Activated CD8-positive, alpha-beta T cell treated with anti-CD3 and anti-CD28 coated beads, Interleukin-2, amount 10 ng/mL, durations not matched to agents 7 days and 5 days (primary cell): Measurements from ENCODE around the gene USE1. TPM values are rescaled to one million over a fixed set of nuclear protein-coding genes. Genes with fewer than 3 reads are reported as not detected.

ENCODE experiments used
- ATAC-seq: fragments of 150-1000 bp; cut with Tn5 transposase; one replicate; pipeline ENCODE4 v1.10.0; 2021; ENCODE audit warnings: moderate library complexity
- CTCF ChIA-PET: fragments of 350-600 bp; sonication (Branson Sonifier 250); formaldehyde crosslinking; loops from one replicate; lab custom pipeline; 2021; ENCODE audit warnings: antibody characterized with exemption; lab: Charles Lee
- POLR2A ChIA-PET: fragments of 350-600 bp; sonication (Branson Sonifier 250); formaldehyde crosslinking; loops from one replicate; lab custom pipeline; 2021; ENCODE audit warnings: antibody characterized with exemption; lab: Charles Lee
- DNase-seq: peaks from one replicate; pipeline ENCODE4 v3.0.0-alpha.2; 2020
- H3K27ac Mint-ChIP-seq: one replicate; pipeline ENCODE4 v1.8.0; 2021; ENCODE audit warnings: mild to moderate bottlenecking, mixed read lengths
- H3K27me3 Mint-ChIP-seq: one replicate; pipeline ENCODE4 v1.8.0; 2021; ENCODE audit warnings: low read depth, mixed read lengths
- H3K36me3 Mint-ChIP-seq: one replicate; pipeline ENCODE4 v1.8.0; 2021; ENCODE audit warnings: low read depth, mixed read lengths
- H3K4me1 Mint-ChIP-seq: one replicate; pipeline ENCODE4 v1.8.0; 2021; ENCODE audit warnings: low read depth, mixed read lengths
- H3K4me3 Mint-ChIP-seq: one replicate; pipeline ENCODE4 v1.8.0; 2021; ENCODE audit warnings: mild to moderate bottlenecking, mixed read lengths
- H3K9me3 Mint-ChIP-seq: one replicate; pipeline ENCODE4 v1.8.0; 2022; ENCODE audit warnings: mixed read lengths; ENCODE audit not compliant: insufficient read depth
- total RNA-seq, 2 experiments: library from RNA; stranded (reverse); gene quantifications; one replicate each; pipeline ENCODE4 v1.2.3, GENCODE V29; 2021

USE1 gene
- total RNA-seq, 2 experiments from 2014 or later = 26.5 to 27.9 TPM

DNA sequence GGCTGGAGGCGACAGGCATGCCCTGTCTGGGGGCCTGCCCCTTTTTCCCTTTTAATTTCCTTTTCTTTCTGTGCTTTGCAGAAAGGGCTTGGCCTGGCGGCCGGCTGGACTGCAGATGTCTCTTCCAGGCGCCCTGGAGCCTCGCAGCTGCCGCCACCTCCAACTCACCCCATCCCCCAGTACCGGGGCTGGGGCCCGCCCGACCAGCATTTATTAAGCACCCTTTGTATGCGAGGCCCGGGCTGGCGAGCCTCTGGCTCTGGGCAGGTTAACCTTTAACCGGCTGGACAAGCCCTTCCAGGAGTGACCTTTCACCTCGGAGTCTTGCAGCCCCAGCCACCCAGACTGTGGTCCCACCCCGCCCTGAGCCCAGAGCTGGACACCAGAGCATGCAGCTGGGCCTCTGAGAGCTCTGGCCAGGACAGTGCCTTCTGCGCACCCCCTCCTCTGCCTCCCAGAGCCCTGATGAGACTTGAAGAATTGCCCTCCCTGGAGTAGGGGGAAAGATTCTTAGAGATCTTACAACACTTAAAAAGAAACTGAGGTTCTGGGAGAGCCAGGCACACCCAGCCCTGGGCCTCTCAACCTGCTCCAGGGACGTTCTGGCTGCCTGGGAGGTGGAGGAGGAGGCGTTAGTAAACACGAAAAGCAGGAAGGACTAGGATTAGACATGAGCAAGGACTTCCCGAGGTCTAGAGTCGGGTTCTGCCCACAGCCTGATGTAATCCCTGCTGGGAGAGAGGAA lies 31.7 kb downstream of the USE1 start:
- ATAC-seq = no peak
- no peak for DNase-seq
- H3K27ac Mint-ChIP-seq = no peak overlapping the region

DNA sequence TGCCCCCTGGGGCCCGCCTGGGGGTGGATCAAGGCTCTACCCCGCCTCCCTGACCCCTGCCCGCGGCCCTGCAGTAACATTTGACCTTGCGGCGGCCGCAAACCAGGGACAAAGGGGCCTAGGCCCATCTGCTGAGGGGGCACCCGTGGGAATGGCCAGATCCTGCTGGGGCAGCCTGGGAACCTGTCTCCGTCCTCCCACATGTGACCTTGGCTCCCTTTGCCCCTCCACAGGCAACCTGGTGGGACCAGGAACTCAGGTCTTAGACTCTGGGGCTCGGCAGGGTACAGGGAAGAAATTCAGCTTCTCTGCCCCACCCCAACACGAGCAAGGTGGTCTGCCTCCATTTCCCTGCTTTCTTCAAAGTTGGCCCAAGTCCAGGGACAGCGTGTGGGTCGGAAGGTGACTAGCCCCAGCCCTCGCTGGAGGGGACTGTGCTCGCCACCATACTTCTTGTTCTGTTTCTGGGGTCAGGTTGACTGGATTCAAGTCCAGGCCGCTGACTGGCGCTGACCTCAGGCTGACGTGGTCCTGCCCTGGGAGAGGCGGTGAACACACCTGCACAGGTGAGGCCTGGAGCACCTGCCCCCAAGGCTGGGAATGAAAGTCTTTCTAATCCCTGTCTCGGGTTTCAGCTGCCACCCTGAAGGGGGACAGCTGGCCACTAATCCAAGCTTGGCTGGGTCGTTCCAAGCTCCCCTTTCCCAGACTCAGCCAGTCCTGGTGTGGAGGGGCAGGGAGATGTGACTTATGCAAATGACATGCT lies 33.0 kb downstream of the USE1 start:
- DNase-seq (no peak), ATAC-seq (no peak)
- Mint-ChIP-seq H3K27ac (no peak overlapping the region), H3K36me3 (no peaks in the 10 kb centered on the region), H3K9me3 (no peaks in the 10 kb centered on the region), H3K27me3 (peaks cover 17% of the 10 kb centered on the region), H3K4me3 (no peak overlapping the region), H3K4me1 (peaks cover 9% of the 10 kb centered on the region)
- ChIA-PET POLR2A (interaction anchor here (0.7 kb wide), 1 partner anchor 12 kb away, joined by 3 read pairs; no protein-coding TSS in a partner anchor), CTCF (interaction anchor here (0.7 to 1.0 kb wide), 3 partner anchors 12 to 35 kb away, joined by 3 read pairs; no protein-coding TSS in a partner anchor)

More for the DNA sequence above, 31.7 kb downstream of the USE1 start:
- Mint-ChIP-seq H3K27me3 (peaks cover 20% of the 10 kb centered on the region), H3K36me3 (no peaks in the 10 kb centered on the region), H3K4me1 (peaks cover 9% of the 10 kb centered on the region), H3K9me3 (no peaks in the 10 kb centered on the region), H3K4me3 (peak overlapping the region; percentile 45)
- CTCF ChIA-PET = no interaction called here
- POLR2A ChIA-PET = no interaction called here

DNA sequence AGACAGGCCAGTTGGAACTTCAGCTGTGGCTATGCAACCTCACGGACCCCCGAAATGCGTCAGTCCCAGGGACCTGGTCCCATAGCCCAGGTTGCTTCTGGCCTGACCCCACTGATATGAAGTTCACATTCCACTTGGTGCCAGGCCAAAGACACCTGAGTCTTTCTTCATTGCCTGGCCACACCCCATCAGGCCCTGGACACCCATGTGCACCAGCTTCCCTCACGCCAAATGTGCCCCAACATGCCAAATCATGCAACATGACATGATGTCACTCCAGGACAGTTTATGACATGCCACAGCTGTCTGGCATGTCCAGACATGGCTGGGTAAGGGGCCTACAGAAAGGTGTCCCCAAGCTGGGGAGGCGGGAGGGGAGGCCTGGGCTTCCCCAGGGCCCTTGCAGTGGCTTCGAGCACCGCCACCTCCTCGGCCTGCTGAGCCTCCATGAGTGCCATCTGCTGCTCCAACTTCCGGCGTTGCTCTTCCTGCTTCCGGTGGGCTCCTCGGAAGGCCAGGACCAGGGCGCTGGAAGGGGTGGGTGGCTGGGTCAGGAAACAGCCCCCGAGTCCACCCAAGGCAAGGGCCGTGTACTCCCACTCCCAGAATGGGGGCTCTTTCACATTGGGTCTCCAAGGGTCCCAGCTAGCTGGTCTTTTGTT lies 34.9 kb downstream of the USE1 start:
- ATAC-seq = no peak

DNA sequence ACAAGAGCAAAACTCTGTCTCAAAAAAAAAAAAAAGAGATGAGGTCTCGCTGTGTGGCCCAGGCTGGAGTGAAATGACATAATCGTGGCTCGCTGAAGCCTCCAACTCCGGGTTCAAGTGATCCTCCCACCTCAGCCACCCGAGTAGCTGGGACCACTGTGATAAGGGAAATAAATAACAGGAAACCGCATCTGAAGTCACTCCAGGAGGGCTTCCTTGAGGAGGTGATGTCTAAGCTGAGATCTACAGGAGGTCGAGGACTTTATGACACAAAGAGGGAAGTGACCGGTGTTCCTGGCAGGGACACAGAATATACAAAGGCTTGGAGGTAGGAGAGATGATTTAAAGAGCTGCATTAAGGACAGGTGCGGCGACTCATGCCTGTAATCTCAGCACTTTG lies 39.5 kb downstream of the USE1 start:
- no peak overlapping the region for H3K27ac Mint-ChIP-seq
- no peaks in the 10 kb centered on the region for H3K4me1 Mint-ChIP-seq
- no peaks in the 10 kb centered on the region for H3K27me3 Mint-ChIP-seq
- no peaks in the 10 kb centered on the region for H3K9me3 Mint-ChIP-seq
- no peak for ATAC-seq
- DNase-seq = no peak
- no peaks in the 10 kb centered on the region for H3K36me3 Mint-ChIP-seq
- ChIA-PET CTCF (interaction anchor here (0.7 to 2.7 kb wide), 5 partner anchors 12 to 132 kb away, joined by 3 to 7 read pairs (median 3); partner anchors contain the start of genes ANKLE1 and MRPL34), POLR2A (interaction anchor here (0.6 to 0.8 kb wide), 2 partner anchors 12 to 28 kb away, joined by 3 read pairs; partner anchors contain the start of gene BABAM1)
- H3K4me3 Mint-ChIP-seq = no peak overlapping the region

More for the DNA sequence above, 34.9 kb downstream of the USE1 start:
- ChIA-PET POLR2A (interaction anchor here (0.5 kb wide), 1 partner anchor 14 kb away, joined by 3 read pairs; the partner anchor contains the start of gene USHBP1), CTCF (interaction anchor here (2.3 kb wide), 1 partner anchor 10 kb away, joined by 14 read pairs; no protein-coding TSS in a partner anchor)
- Mint-ChIP-seq H3K36me3 (no peaks in the 10 kb centered on the region), H3K4me1 (peaks cover 7% of the 10 kb centered on the region), H3K9me3 (no peaks in the 10 kb centered on the region), H3K4me3 (no peak overlapping the region), H3K27me3 (peaks cover 9% of the 10 kb centered on the region), H3K27ac (no peak overlapping the region)
- no peak for DNase-seq

DNA sequence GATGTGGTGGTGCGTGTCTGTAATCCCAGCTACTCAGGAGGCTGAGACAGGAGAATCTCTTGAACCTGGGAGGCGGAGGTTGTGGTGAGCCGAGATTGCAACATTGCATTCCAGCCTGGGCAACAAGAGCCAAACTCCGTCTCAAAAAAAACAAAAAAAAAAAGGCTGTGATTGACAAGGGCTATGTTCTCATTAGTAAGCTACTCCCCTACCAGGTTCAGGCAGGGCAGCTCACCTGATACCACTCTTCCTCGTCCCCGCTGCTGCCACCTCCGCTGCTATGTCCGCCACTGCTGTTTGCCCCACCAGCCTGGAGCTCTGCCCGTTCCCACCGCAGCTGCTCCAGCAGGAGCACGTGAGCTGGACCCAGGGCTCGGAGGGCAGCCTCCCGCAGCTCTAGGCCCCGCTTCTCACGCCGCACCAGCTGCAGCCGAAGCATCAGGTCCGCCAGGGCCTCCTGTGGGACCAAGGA lies 40.0 kb downstream of the USE1 start:
- no peak overlapping the region for H3K27ac Mint-ChIP-seq
- no peaks in the 10 kb centered on the region for H3K27me3 Mint-ChIP-seq
- ATAC-seq = no peak
- no peaks in the 10 kb centered on the region for H3K36me3 Mint-ChIP-seq
- CTCF ChIA-PET = interaction anchor here (0.7 to 2.7 kb wide), 5 partner anchors 12 to 131 kb away, joined by 3 to 7 read pairs (median 3); partner anchors contain the start of gene ANKLE1
- POLR2A ChIA-PET = interaction anchor here (0.6 to 1.4 kb wide), 3 partner anchors 9 to 29 kb away, joined by 3 to 4 read pairs (median 3); partner anchors contain the start of genes BABAM1 and USHBP1
- DNase-seq = no peak
- H3K4me3 Mint-ChIP-seq = no peak overlapping the region
- H3K4me1 Mint-ChIP-seq = no peaks in the 10 kb centered on the region
- H3K9me3 Mint-ChIP-seq = no peaks in the 10 kb centered on the region

DNA sequence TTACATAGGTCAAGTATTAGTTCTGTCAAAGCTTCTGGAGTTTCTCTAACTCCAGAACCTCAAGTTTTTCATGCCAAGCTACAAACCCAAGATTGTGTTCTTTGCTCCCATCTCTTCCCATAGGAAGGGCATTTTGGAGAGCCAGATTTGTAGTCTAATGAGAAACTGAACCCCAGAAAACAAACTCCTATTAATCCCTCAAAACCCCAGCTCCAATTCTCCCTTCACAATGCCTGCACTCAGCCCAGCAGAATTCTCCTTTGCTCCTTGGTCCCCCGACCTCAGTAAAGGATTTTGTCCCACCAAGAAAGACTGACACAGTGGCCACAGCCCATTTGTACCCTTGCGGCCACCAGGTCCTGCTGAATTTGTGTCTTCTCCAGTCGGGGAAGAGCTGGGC lies 41.0 kb downstream of the USE1 start:
- DNase-seq = no peak
- ChIA-PET POLR2A (interaction anchor here (0.5 to 1.4 kb wide), 2 partner anchors 9 to 372 kb away, joined by 3 to 4 read pairs; partner anchors contain the start of gene USHBP1), CTCF (interaction anchor here (0.7 to 2.7 kb wide), 3 partner anchors 21 to 53 kb away, joined by 3 to 7 read pairs (median 4); partner anchors contain the start of gene DDA1)
- Mint-ChIP-seq H3K4me1 (peaks cover 6% of the 10 kb centered on the region), H3K9me3 (no peaks in the 10 kb centered on the region), H3K27ac (no peak overlapping the region), H3K27me3 (peaks cover 2% of the 10 kb centered on the region), H3K4me3 (no peak overlapping the region), H3K36me3 (no peaks in the 10 kb centered on the region)
- no peak for ATAC-seq

DNA sequence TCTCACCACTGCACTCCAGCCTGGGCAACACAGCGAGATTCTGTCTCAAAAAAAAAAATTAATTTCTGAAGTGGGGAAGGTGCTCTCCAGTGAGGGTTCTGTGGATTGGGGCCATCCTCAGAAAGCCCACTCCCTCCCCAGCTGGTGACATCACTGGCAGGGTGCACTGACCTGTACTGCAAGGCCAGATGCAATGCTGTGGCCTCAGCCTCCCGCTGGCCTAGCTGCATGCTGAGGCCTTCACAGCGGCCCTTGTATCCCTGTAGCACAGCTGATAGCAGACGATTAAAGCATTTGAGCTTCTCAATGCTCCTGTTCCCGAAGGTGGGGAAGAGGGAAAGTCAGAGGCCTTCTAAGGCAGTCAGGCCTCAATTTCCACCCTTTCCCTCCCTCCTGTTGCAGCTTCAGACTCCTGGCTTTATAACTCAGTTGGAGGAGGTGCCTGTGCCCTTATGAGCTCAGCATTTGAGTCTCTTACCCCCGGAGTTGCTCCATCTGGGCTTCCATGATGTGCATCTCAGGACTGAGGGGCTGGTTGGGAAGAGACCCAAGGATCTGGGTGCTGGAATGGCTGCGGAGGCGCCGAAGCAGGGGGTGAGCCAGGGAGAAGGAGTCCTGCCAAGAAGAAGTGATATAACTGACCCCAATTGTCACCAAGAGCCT lies 44.1 kb downstream of the USE1 start:
- no peak for DNase-seq
- Mint-ChIP-seq H3K9me3 (no peaks in the 10 kb centered on the region), H3K4me1 (peaks cover 7% of the 10 kb centered on the region), H3K27ac (no peak overlapping the region), H3K36me3 (no peaks in the 10 kb centered on the region), H3K27me3 (peaks cover 2% of the 10 kb centered on the region), H3K4me3 (no peak overlapping the region)
- no peak for ATAC-seq
- ChIA-PET POLR2A (interaction anchor here (0.7 to 1.0 kb wide), 2 partner anchors 19 to 27 kb away, joined by 3 read pairs; no protein-coding TSS in a partner anchor), CTCF (interaction anchor here (1.1 to 10.9 kb wide), 7 partner anchors 8 to 25 kb away, joined by 3 to 109 read pairs (median 5); partner anchors contain the start of genes ANKLE1 and BABAM1)

DNA sequence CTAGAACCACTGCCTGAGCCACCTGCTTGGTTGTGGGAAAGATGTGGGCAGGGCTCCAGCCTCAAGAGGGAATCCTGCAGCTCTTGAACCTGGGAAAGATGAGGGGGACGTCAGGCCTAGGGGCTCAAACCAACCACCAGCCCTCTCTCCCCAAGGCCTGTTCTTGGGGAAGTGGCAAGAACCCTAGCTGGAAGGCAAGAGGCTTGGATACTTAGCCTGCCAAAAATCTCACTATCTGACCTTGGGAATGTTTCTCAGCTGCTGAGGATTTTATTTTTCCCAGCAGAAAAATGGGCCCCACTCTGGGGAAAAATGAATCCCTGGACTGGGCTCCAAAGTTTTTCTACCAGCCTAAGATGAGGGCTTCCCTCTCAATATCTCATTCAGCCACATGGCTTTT lies 44.8 kb downstream of the USE1 start:
- Mint-ChIP-seq H3K27ac (no peak overlapping the region), H3K9me3 (no peaks in the 10 kb centered on the region), H3K4me3 (no peak overlapping the region), H3K27me3 (peaks cover 2% of the 10 kb centered on the region), H3K4me1 (peaks cover 14% of the 10 kb centered on the region), H3K36me3 (no peaks in the 10 kb centered on the region)
- DNase-seq = no peak
- POLR2A ChIA-PET = interaction anchor here (0.7 kb wide), 1 partner anchor 27 kb away, joined by 3 read pairs; no protein-coding TSS in a partner anchor
- no peak for ATAC-seq
- CTCF ChIA-PET = interaction anchor here (0.6 to 10.9 kb wide), 26 partner anchors 8 to 206 kb away, joined by 3 to 109 read pairs (median 3); partner anchors contain the start of genes ANKLE1, MRPL34, MVB12A and USE1

DNA sequence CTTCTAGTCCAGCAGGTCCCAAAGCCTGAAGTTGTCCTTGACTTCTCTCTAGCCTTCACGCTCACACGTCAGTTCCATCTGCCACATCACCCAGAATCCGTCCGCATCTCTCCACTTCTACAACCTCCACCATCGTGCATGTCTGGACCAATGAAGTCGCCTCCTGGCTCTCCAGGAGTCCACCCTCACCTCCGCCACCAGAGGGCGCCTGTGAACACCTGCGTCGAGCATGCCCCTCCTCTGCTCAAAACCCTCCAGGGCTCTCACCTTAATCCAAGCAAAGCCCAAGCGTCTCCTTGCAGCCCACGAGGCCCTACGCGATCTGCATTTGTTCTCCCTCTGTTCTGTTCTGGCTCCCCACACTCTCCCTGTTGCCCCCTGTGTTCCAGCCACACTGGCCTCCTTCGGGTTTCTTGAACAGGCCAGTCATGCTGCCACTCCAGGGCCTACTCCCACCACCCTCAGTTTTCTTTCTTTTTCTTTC lies 45.7 kb downstream of the USE1 start:
- DNase-seq (peak; percentile 93), ATAC-seq (peak; percentile 100)
- Mint-ChIP-seq H3K27me3 (peaks cover 2% of the 10 kb centered on the region), H3K27ac (no peak overlapping the region), H3K4me3 (no peak overlapping the region), H3K9me3 (no peaks in the 10 kb centered on the region), H3K4me1 (peaks cover 15% of the 10 kb centered on the region), H3K36me3 (no peaks in the 10 kb centered on the region)
- ChIA-PET POLR2A (no interaction called here), CTCF (interaction anchor here (0.6 to 10.9 kb wide), 27 partner anchors 9 to 205 kb away, joined by 3 to 109 read pairs (median 3); partner anchors contain the start of genes ANKLE1, MRPL34, MVB12A and USE1)

DNA sequence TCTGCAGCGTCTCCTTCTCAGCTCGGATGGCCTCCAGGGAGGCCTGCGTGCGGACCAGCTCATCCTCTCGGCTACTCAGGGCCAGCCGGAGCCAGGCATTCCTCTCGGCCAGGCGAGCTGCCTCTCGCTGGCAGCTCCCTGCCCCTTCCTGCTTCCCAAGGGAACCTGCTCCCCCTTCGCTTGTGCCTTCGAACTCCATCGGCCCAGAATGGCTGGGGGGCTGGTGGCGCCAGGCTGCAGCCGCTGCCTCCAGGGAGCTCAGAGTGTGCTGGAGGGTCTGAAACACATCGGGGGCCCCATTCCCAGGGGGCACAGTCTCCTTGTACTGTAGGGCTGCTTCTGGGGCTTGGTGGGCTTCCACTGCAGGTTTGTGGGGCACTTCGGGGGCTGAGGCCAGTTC lies 47.4 kb downstream of the USE1 start:
- no peaks in the 10 kb centered on the region for H3K36me3 Mint-ChIP-seq
- POLR2A ChIA-PET = no interaction called here

More for the DNA sequence above, 47.4 kb downstream of the USE1 start:
- DNase-seq (no peak), ATAC-seq (no peak)
- Mint-ChIP-seq H3K27me3 (peaks cover 2% of the 10 kb centered on the region), H3K27ac (no peak overlapping the region), H3K4me3 (no peak overlapping the region), H3K4me1 (peaks cover 24% of the 10 kb centered on the region), H3K9me3 (no peaks in the 10 kb centered on the region)
- CTCF ChIA-PET = interaction anchor here (1.2 to 10.9 kb wide), 3 partner anchors 18 to 20 kb away, joined by 3 to 109 read pairs (median 3); partner anchors contain the start of gene ANKLE1
